ENCODE data around the gene METAP1D.
A peak's percentile ranks its signal among the peaks of the same experiment; 100 is the strongest.

Gene METAP1D

GRCh38 chr2:172091761-172092566 is 92.2 kb downstream of the METAP1D start:
- DNase-seq (ENCODE audit: low read depth) = no peak

- no peak for DNase-seq (ENCODE audit: low read depth)
Measured at GRCh38 chr2:172092716-172093415, 93.1 kb downstream of the METAP1D start.

- DNase-seq (ENCODE audit: low read depth) = no peak
Measured at GRCh38 chr2:172093416-172094293, 93.9 kb downstream of the METAP1D start.

- no peak for DNase-seq (ENCODE audit: low read depth)
Measured at GRCh38 chr2:172094294-172095145, 94.8 kb downstream of the METAP1D start.

GRCh38 chr2:172095146-172095904 is 95.6 kb downstream of the METAP1D start:
- peak; percentile 69 for DNase-seq (ENCODE audit: low read depth)

GRCh38 chr2:172095905-172096625 is 96.3 kb downstream of the METAP1D start:
- no peak for DNase-seq (ENCODE audit: low read depth)

GRCh38 chr2:172096626-172097547 is 97.1 kb downstream of the METAP1D start:
- DNase-seq (ENCODE audit: low read depth) = no peak

- DNase-seq (ENCODE audit: low read depth) = no peak
Measured at GRCh38 chr2:172097557-172098131, 97.9 kb downstream of the METAP1D start.

- no peak for DNase-seq (ENCODE audit: low read depth)
Measured at GRCh38 chr2:172098287-172098649, 98.5 kb downstream of the METAP1D start.

GRCh38 chr2:172098650-172099471 is 99.1 kb downstream of the METAP1D start:
- no peak for DNase-seq (ENCODE audit: low read depth)

GRCh38 chr2:172099472-172100079 is 99.8 kb downstream of the METAP1D start:
- DNase-seq (ENCODE audit: low read depth) = no peak

GRCh38 chr2:172100080-172100934 is 100.6 kb downstream of the METAP1D start:
- no peak for DNase-seq (ENCODE audit: low read depth)

- DNase-seq (ENCODE audit: low read depth) = no peak
Measured at GRCh38 chr2:172100935-172101820, 101.4 kb downstream of the METAP1D start.

GRCh38 chr2:172101821-172102390 is 102.2 kb downstream of the METAP1D start:
- DNase-seq (ENCODE audit: low read depth) = no peak
